ENCODE results near the gene TEKT5. TPM values are rescaled to one million over a fixed set of nuclear protein-coding genes. Genes with fewer than 3 reads are reported as not detected.

Gene TEKT5
- total RNA-seq, 1 donor from 2014 or later, result 0.07 TPM

GRCh38 chr16:10661737-10662136 is 33.0 kb downstream of the TEKT5 start:
- Histone ChIP-seq H3K79me2 (ENCODE audit: low read depth) (no peaks in the 10 kb centered on the region), H3K4me1 (peaks cover 4% of the 10 kb centered on the region), H3F3A (ENCODE audit: low read depth) (no peaks in the 10 kb centered on the region), H4K20me1 (ENCODE audit: low read depth) (no peaks in the 10 kb centered on the region), H3K36me3 (no peaks in the 10 kb centered on the region), H3K9me3 (ENCODE audit: low read depth) (no peaks in the 10 kb centered on the region), H3K27me3 (no peaks in the 10 kb centered on the region), H3K27ac (no peak overlapping the region), H3K4me2 (no peak overlapping the region), H2AFZ (replicated peaks) (no peak overlapping the region), H3K4me3 (no peak overlapping the region), H3K9ac (no peak overlapping the region)
- Mint-ChIP-seq H3K4me3 (no peak overlapping the region), H3K27me3 (ENCODE audit: insufficient read depth, low read depth) (peaks cover 9% of the 10 kb centered on the region), H3K9me3 (no peaks in the 10 kb centered on the region), H3K27ac (no peak overlapping the region), H3K4me1 (no peaks in the 10 kb centered on the region), H3K36me3 (no peaks in the 10 kb centered on the region)
- TF ChIP-seq EZH2 (IDR thresholded peaks at IDR 0.05) (no peak), CTCF (IDR thresholded peaks at IDR 0.05) (no peak), EZH2phosphoT487 (IDR thresholded peaks at IDR 0.05) (no peak)
- DNase-seq (ENCODE audit: low spot score), result no peak

- Histone ChIP-seq H3F3A (ENCODE audit: low read depth) (no peaks in the 10 kb centered on the region), H3K9me3 (ENCODE audit: low read depth) (no peaks in the 10 kb centered on the region), H3K9ac (no peak overlapping the region), H3K4me3 (no peak overlapping the region), H3K4me2 (no peak overlapping the region), H3K79me2 (ENCODE audit: low read depth) (no peaks in the 10 kb centered on the region), H3K27ac (no peak overlapping the region), H2AFZ (replicated peaks) (no peak overlapping the region), H3K36me3 (no peaks in the 10 kb centered on the region), H4K20me1 (ENCODE audit: low read depth) (no peaks in the 10 kb centered on the region), H3K4me1 (peaks cover 4% of the 10 kb centered on the region), H3K27me3 (no peaks in the 10 kb centered on the region)
- H3K4me1 Mint-ChIP-seq, result no peaks in the 10 kb centered on the region
- no peak for DNase-seq (ENCODE audit: low spot score)
- TF ChIP-seq EZH2 (IDR thresholded peaks at IDR 0.05) (no peak), EZH2phosphoT487 (IDR thresholded peaks at IDR 0.05) (no peak), CTCF (IDR thresholded peaks at IDR 0.05) (no peak)
- H3K9me3 Mint-ChIP-seq, result no peaks in the 10 kb centered on the region
- no peak overlapping the region for H3K27ac Mint-ChIP-seq
- no peak overlapping the region for H3K4me3 Mint-ChIP-seq
- peaks cover 9% of the 10 kb centered on the region for H3K27me3 Mint-ChIP-seq (ENCODE audit: insufficient read depth, low read depth)
- H3K36me3 Mint-ChIP-seq, result no peaks in the 10 kb centered on the region
Measured at GRCh38 chr16:10660950-10661635, 33.6 kb downstream of the TEKT5 start.

- H3K36me3 Mint-ChIP-seq, result no peaks in the 10 kb centered on the region
- no peaks in the 10 kb centered on the region for H3K9me3 ChIP-seq (ENCODE audit: low read depth)
- peaks cover 7% of the 10 kb centered on the region for H3K27me3 Mint-ChIP-seq (ENCODE audit: insufficient read depth, low read depth)
- no peak overlapping the region for H2AFZ ChIP-seq (replicated peaks)
- H3K4me3 Mint-ChIP-seq, result no peak overlapping the region
- no peak overlapping the region for H3K27ac Mint-ChIP-seq
- no peaks in the 10 kb centered on the region for H4K20me1 ChIP-seq (ENCODE audit: low read depth)
- H3K4me2 ChIP-seq, result no peak overlapping the region
- no peaks in the 10 kb centered on the region for H3K79me2 ChIP-seq (ENCODE audit: low read depth)
- H3K9ac ChIP-seq, result no peak overlapping the region
- H3K4me1 ChIP-seq, result peaks cover 4% of the 10 kb centered on the region
- no peak for TF ChIP-seq EZH2 (IDR thresholded peaks at IDR 0.05)
- TF ChIP-seq EZH2phosphoT487 (IDR thresholded peaks at IDR 0.05), result no peak
- no peak for TF ChIP-seq CTCF (IDR thresholded peaks at IDR 0.05)
- no peaks in the 10 kb centered on the region for H3K9me3 Mint-ChIP-seq
- H3K4me3 ChIP-seq, result no peak overlapping the region
- H3K27ac ChIP-seq, result no peak overlapping the region
- no peaks in the 10 kb centered on the region for H3K4me1 Mint-ChIP-seq
- H3K27me3 ChIP-seq, result no peaks in the 10 kb centered on the region
- H3K36me3 ChIP-seq, result no peaks in the 10 kb centered on the region
- H3F3A ChIP-seq (ENCODE audit: low read depth), result no peaks in the 10 kb centered on the region
- DNase-seq (ENCODE audit: low spot score), result no peak
Measured at GRCh38 chr16:10658943-10659342, 35.8 kb downstream of the TEKT5 start.
